Measurements from ENCODE around the gene LRRK2.

DNA sequence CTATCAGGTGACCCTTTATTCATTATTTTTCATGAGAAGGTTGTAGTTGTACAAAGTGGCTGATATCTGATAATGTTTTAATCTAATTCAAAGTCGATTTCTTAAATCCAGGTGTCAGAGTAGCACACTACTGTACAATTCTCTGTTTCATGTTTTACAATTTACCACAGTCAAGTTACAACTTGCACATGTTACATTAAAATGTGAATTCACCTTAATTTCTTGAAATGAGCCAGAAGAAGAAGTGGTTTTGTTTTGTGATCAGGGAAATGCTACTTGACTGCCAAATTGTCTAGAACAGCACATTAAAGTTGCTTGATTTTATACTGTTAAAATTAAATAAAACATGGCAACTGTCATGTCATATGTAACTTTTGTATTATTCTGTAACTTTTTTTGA lies 23.2 kb downstream of the LRRK2 start:
- no peak for TF ChIP-seq TAF1 (IDR thresholded peaks at IDR 0.05; ENCODE audit: borderline replicate concordance, low read depth, low read length)
- TF ChIP-seq POLR2A (IDR thresholded peaks at IDR 0.05; ENCODE audit: low read depth, low read length): no peak
- TF ChIP-seq POLR2AphosphoS5 (IDR thresholded peaks at IDR 0.05; ENCODE audit: low read depth, low read length): no peak
